Heart left ventricle (tissue), 16 donors: ENCODE results near the gene C5orf52. TPM values are rescaled to one million over a fixed set of nuclear protein-coding genes. Genes with fewer than 3 reads are reported as not detected.
"Not testable (repeated sequence)": the region's sequence is repeated elsewhere in the genome, so short reads cannot be mapped to it uniquely, and the experiment has no call there.

Source experiments
- ATAC-seq, 4 donors: fragments of 200-7000 bp; cut with Tn5 transposase; one replicate each; pipeline ENCODE4 v1.9.1; 2020 to 2022; ENCODE audit warnings: moderate library complexity in 4 of 4, mild to moderate bottlenecking in 3 of 4, moderate number of reproducible peaks in 1 of 4
- DNase-seq, 5 donors: peaks; one replicate each; pipeline ENCODE4 v3.0.0-alpha.2; 2020
- H3K27ac ChIP-seq, 12 donors: fragments of 200-600 bp; sonication (generic) in 4 of 12; one replicate each; pipeline versions ENCODE4 v1.5.0 to v1.8.0; 2016 to 2022; ENCODE audit warnings: mild to moderate bottlenecking in 2 of 12
- H3K27me3 ChIP-seq, 9 donors: fragments of 200-600 bp; sonication (generic) in 2 of 9; one replicate each; pipeline versions ENCODE4 v1.5.1 to v1.8.0; 2016 to 2022; ENCODE audit warnings: mild to moderate bottlenecking in 3 of 9
- H3K36me3 ChIP-seq, 9 donors: fragments of 200-600 bp; sonication (generic) in 2 of 9; one replicate each; pipeline versions ENCODE4 v1.5.0 to v1.8.0; 2018 to 2022; ENCODE audit warnings: mild to moderate bottlenecking in 2 of 9
- H3K4me1 ChIP-seq, 12 donors: fragments of 200-600 bp; sonication (generic) in 4 of 12; one replicate each; pipeline versions ENCODE4 v1.5.0 to v1.8.0; 2016 to 2022; ENCODE audit warnings: mild to moderate bottlenecking in 3 of 12
- H3K4me3 ChIP-seq, 12 donors: fragments of 200-600 bp; sonication (generic) in 4 of 12; one replicate each; pipeline versions ENCODE4 v1.5.0 to v1.8.0; 2017 to 2022; ENCODE audit warnings: mild to moderate bottlenecking in 9 of 12, moderate library complexity in 4 of 12
- H3K9me3 ChIP-seq, 12 donors: fragments of 200-600 bp; sonication (generic) in 4 of 12; one replicate each; pipeline versions ENCODE4 v1.5.0 to v1.8.0; 2016 to 2022; ENCODE audit warnings: mild to moderate bottlenecking in 1 of 12
- CTCF ChIP-seq, 12 donors: fragments of 200-600 bp; sonication (generic) in 4 of 12; IDR thresholded peaks; one replicate each; pipeline versions ENCODE4 v1.5.0 to v1.8.0; 2018 to 2022; ENCODE audit warnings: antibody characterized with exemption in 12 of 12, mild to moderate bottlenecking in 5 of 12
- POLR2A ChIP-seq, 2 donors: fragments of 450-650 bp; IDR thresholded peaks; one replicate each; pipeline ENCODE4 v1.6.1; 2017; ENCODE audit warnings: antibody characterized with exemption in 2 of 2, mild to moderate bottlenecking in 2 of 2, moderate library complexity in 2 of 2
- WGBS, 4 donors: extraction: QIAGEN DNeasy Blood & Tissue Kit in 2 of 4; methylation state at CpG; one replicate each; pipeline versions ENCODE4 v1.1.5 to v1.1.7; 2013 to 2018; 5-methylcytosine and 5-hydroxymethylcytosine counted together
- intact Hi-C, 10 donors: fragments of 100-400 bp; cut with DNase I; formaldehyde crosslinking; loops; one replicate each; pipeline versions ENCODE4 v1.11.1 to v1.14.2; 2022
- polyA plus RNA-seq, 2 donors: library from polyadenylated mRNA; stranded (reverse); fragments of 200-250 nt; gene quantifications; one replicate each; pipeline ENCODE4 v1.2.3, GENCODE V29; 2013
- total RNA-seq, 9 donors: library from RNA; depleted of rRNA in 2 of 9; stranded (reverse); fragments of >200 nt in 2 of 9; fragmentation: NEBNext Ultra II Directional in 3 of 9; extraction: Animal tissue kit (Norgen Biotek cat#: 25700) in 3 of 9; gene quantifications; one replicate each; pipeline versions ENCODE4 v1.1.0 to v1.2.4, GENCODE V29; 2016 to 2023
- donor health status: ischemic (EF 13 %, LVEDD 7.1; RV severe dilation, severe dysfunction).
- donor health status: healthy with polysubstance abuse.
- donor health status: DM: no; HTN: yes; CAD: no.
- donor health status: DM: no; HTN: no; CAD: no.
- donor health status: ischemic (EF 25% LVEDD 6.9; RV normal size, moderate dysfunction).
- donor health status: ischemic (EF 25% LVEDD 5.7; RV mildly dilated, moderate dysfunction).
- donor health status: healthy.
- donor health status: DM: yes; HTN: yes; CAD: no.
- donor health status: ischemic (EF 35%, LVEDD 5.7; RV mildly dilated, moderate dysfunction).
- donor health status: nonischemic (EF 11% LVEDD 7.7; RV severe dilation, severe dysfunction).
- donor health status: DM: yes; HTN: yes; CAD: no.
- donor health status: PGD.
- donor health status: ischemic (EF 29% LVEDD 5.4; RV normal size, mild dysfunction).
- donor health status: nonischemic (EF 23%, LVEDD 6.1; RV moderate dilation, normal function).

C5orf52 gene
- total and polyA plus RNA-seq, 11 donors: not detected

GRCh38 chr5:157714596-157714864, 43.2 kb downstream of the C5orf52 start:
- Histone ChIP-seq H3K27ac (no peak overlapping the region), H3K27me3 (no peaks in the 10 kb centered on the region), H3K4me1 (peaks cover 0 to 12% (median 2%) of the 10 kb centered on the region in 12 donors), H3K9me3 (no peaks in the 10 kb centered on the region), H3K4me3 (no peak overlapping the region), H3K36me3 (no peaks in the 10 kb centered on the region)
- intact Hi-C loops: loop anchor here in 6 of 10 donors (10.0 kb wide), 5 partner anchors 50 to 390 kb away; partner anchors contain the start of gene ADAM19 (in 2 of the 6)
- TF ChIP-seq POLR2A (IDR thresholded peaks at IDR 0.05): no peak
- TF ChIP-seq CTCF (IDR thresholded peaks at IDR 0.05): no peak
- DNase-seq: no peak
- ATAC-seq: no peak

GRCh38 chr5:157718519-157718918, 47.2 kb downstream of the C5orf52 start:
- Histone ChIP-seq H3K27me3 (no peaks in the 10 kb centered on the region), H3K4me1 (peaks cover 0 to 12% (median 2%) of the 10 kb centered on the region in 12 donors), H3K4me3 (peak overlapping the region in 2 of 12 donors; percentile 12 to 16), H3K27ac (peak overlapping the region in 1 of 12 donors; percentile 25), H3K36me3 (no peaks in the 10 kb centered on the region), H3K9me3 (peaks cover 0 to 3% (median 0%) of the 10 kb centered on the region in 12 donors)
- DNase-seq: peak in 1 of 5 donors; percentile 19
- peak; percentile 51 to 93 (median 84) for ATAC-seq
- intact Hi-C loops: loop anchor here (1.0 to 10.0 kb wide), 15 partner anchors 46 to 394 kb away; partner anchors contain the start of genes ADAM19 (in 3 of the 10) and C5orf52 (in 1 of the 10)
- WGBS, 4 donors: 3 to 5% (median 4%) methylated on average over 4 of the region's 4 CpGs
- TF ChIP-seq CTCF (IDR thresholded peaks at IDR 0.05) (peak; percentile 45 to 77 (median 70)), POLR2A (IDR thresholded peaks at IDR 0.05) (no peak)

- DNase-seq (no peak), ATAC-seq (no peak)
- H3K36me3 ChIP-seq: no peaks in the 10 kb centered on the region
- intact Hi-C loops: loop anchor here (2.0 to 10.0 kb wide), 14 partner anchors 47 to 394 kb away; partner anchors contain the start of genes ADAM19 (in 3 of the 10) and C5orf52 (in 1 of the 10)
- no peak overlapping the region for H3K4me3 ChIP-seq
- H3K27ac ChIP-seq: no peak overlapping the region
- H3K27me3 ChIP-seq: no peaks in the 10 kb centered on the region
- 85 to 97% (median 94%) methylated on average over 2 of the region's 2 CpGs for WGBS, 4 donors
- H3K9me3 ChIP-seq: peaks cover 0 to 3% (median 0%) of the 10 kb centered on the region in 12 donors
- H3K4me1 ChIP-seq: peaks cover 0 to 12% (median 2%) of the 10 kb centered on the region in 12 donors
- TF ChIP-seq CTCF (IDR thresholded peaks at IDR 0.05) (no peak), POLR2A (IDR thresholded peaks at IDR 0.05) (no peak)
Measured at GRCh38 chr5:157719245-157719644, 47.9 kb downstream of the C5orf52 start.

GRCh38 chr5:157721159-157721558, 49.8 kb downstream of the C5orf52 start:
- no peak for TF ChIP-seq CTCF (IDR thresholded peaks at IDR 0.05)
- no peak for TF ChIP-seq POLR2A (IDR thresholded peaks at IDR 0.05)
- no peaks in the 10 kb centered on the region for H3K27me3 ChIP-seq
- DNase-seq (no peak), ATAC-seq (no peak)
- peaks cover 0 to 12% (median 2%) of the 10 kb centered on the region in 12 donors for H3K4me1 ChIP-seq
- intact Hi-C loops: loop anchor here in 1 of 10 donors (10.0 kb wide), 1 partner anchor 576 kb away; the partner anchor contains the start of gene MED7
- no peak overlapping the region for H3K27ac ChIP-seq
- no peaks in the 10 kb centered on the region for H3K36me3 ChIP-seq
- peaks cover 0 to 3% (median 0%) of the 10 kb centered on the region in 12 donors for H3K9me3 ChIP-seq
- H3K4me3 ChIP-seq: no peak overlapping the region
- WGBS, 4 donors: 82 to 89% (median 84%) methylated on average over 6 of the region's 6 CpGs

- peaks cover 0 to 10% (median 2%) of the 10 kb centered on the region in 12 donors for H3K4me1 ChIP-seq
- not testable (repeated sequence) for H3K4me3 ChIP-seq, H3K27ac ChIP-seq, DNase-seq, ATAC-seq, H3K9me3 ChIP-seq, H3K27me3 ChIP-seq, H3K36me3 ChIP-seq
- intact Hi-C loops: loop anchor here in 1 of 10 donors (10.0 kb wide), 1 partner anchor 578 kb away; the partner anchor contains the start of gene MED7
- WGBS, 4 donors: 88 to 98% (median 91%) methylated on average over 2 of the region's 2 CpGs
Measured at GRCh38 chr5:157722895-157723294, 51.6 kb downstream of the C5orf52 start.

- intact Hi-C loops: loop anchor here in 1 of 10 donors (10.0 kb wide), 1 partner anchor 582 kb away; the partner anchor contains the start of gene MED7
- H3K27me3 ChIP-seq: not testable (repeated sequence)
Measured at GRCh38 chr5:157726607-157727006, 55.3 kb downstream of the C5orf52 start.

GRCh38 chr5:157727858-157728257, 56.5 kb downstream of the C5orf52 start:
- peaks cover 0 to 10% (median 5%) of the 10 kb centered on the region in 12 donors for H3K4me1 ChIP-seq
- not testable (repeated sequence) for H3K4me3 ChIP-seq, H3K36me3 ChIP-seq, H3K27me3 ChIP-seq, ATAC-seq, H3K27ac ChIP-seq, H3K9me3 ChIP-seq, DNase-seq
- 75 to 89% (median 87%) methylated on average over 1 of the region's 1 CpG for WGBS, 4 donors
- intact Hi-C loops: loop anchor here in 1 of 10 donors (10.0 kb wide), 1 partner anchor 583 kb away; the partner anchor contains the start of gene MED7

More at GRCh38 chr5:157726607-157727006, 55.3 kb downstream of the C5orf52 start:
- ATAC-seq, H3K27ac ChIP-seq, DNase-seq, H3K4me3 ChIP-seq, H3K4me1 ChIP-seq, H3K9me3 ChIP-seq, H3K36me3 ChIP-seq: not testable (repeated sequence)
- WGBS, 4 donors: 89 to 100% (median 94%) methylated on average over 2 of the region's 2 CpGs
